A549 (cell line): ENCODE measurements around the gene ALDH3B1. TPM values are rescaled to one million over a fixed set of nuclear protein-coding genes. Genes with fewer than 3 reads are reported as not detected.

Experiments used
- ATAC-seq, 2 experiments: fragments of 200-7000 bp in 1 of 2; fragments of >200 bp in 1 of 2; cut with Nextera tagmentation in 1 of 2; cut with Tn5 transposase in 1 of 2; 3 replicates each; pipeline versions ENCODE4 v1.8.0 to v1.9.1; 2018 to 2020; ENCODE audit warnings: mild to moderate bottlenecking in 1 of 2, moderate library complexity in 1 of 2
- CTCF ChIA-PET: fragments of 300-600 bp; sonication (Branson Sonifier 250); formaldehyde crosslinking; extraction: SDS; loops from one replicate; lab custom pipeline; 2021; ENCODE audit warnings: antibody characterized with exemption, inconsistent platforms; lab: Yijun Ruan, JAX
- POLR2A ChIA-PET: fragments of 350-600 bp; formaldehyde crosslinking; extraction: SDS; loops from one replicate; lab custom pipeline; 2021; ENCODE audit warnings: antibody characterized with exemption, inconsistent platforms; lab: Yijun Ruan, JAX
- DNase-seq, 2 experiments: peaks; one replicate each; pipeline versions ENCODE4 v3.0.0 to v3.0.0-alpha.2; 2011 to 2016; ENCODE audit warnings: low read depth in 1 of 2, low spot score in 1 of 2
- FAIRE-seq: peaks from 2 replicates; lab custom pipeline; 2011; peaks lifted over from hg19 to GRCh38; lab: Jason Lieb, UNC
- H3K27ac ChIP-seq, 2 experiments: fragments of >200 bp; sonication (Bioruptor Twin); formaldehyde crosslinking; 3 replicates each; pipeline ENCODE4 v1.5.1; 2016 to 2017
- H3K4me1 ChIP-seq: fragments of >200 bp; sonication (Bioruptor Twin); formaldehyde crosslinking; 3 replicates; pipeline ENCODE4 v1.6.1; 2016
- H3K4me2 ChIP-seq: fragments of >200 bp; sonication (Bioruptor Twin); formaldehyde crosslinking; 3 replicates; pipeline ENCODE4 v1.6.1; 2016
- H3K4me3 ChIP-seq: fragments of >200 bp; sonication (Bioruptor Twin); formaldehyde crosslinking; 3 replicates; pipeline ENCODE4 v1.5.1; 2016
- H3K9me3 ChIP-seq: fragments of >200 bp; sonication (Bioruptor Twin); formaldehyde crosslinking; 3 replicates; pipeline ENCODE4 v1.6.1; 2016
- CHD4 ChIP-seq: fragments of 200-600 bp; sonication (generic); IDR thresholded peaks from 2 replicates; pipeline ENCODE4 v1.6.1; 2016; ENCODE audit warnings: antibody characterized with exemption, mild to moderate bottlenecking, borderline replicate concordance
- FOSB ChIP-seq: fragments of 250-450 bp; sonication (Bioruptor Pico); IDR thresholded peaks from 2 replicates; pipeline ENCODE4 v1.5.0; 2020; ENCODE audit warnings: mild to moderate bottlenecking, moderate library complexity
- HEYL ChIP-seq: fragments of 250-450 bp; sonication (Bioruptor Pico); IDR thresholded peaks from 2 replicates; pipeline ENCODE4 v1.8.0; 2021; ENCODE audit warnings: mild to moderate bottlenecking, moderate library complexity
- HOXA7 ChIP-seq: fragments of 250-450 bp; sonication (Bioruptor Pico); IDR thresholded peaks from 2 replicates; pipeline ENCODE4 v1.5.0; 2020; ENCODE audit warnings: mild to moderate bottlenecking, moderate library complexity
- JUN ChIP-seq, 2 experiments: fragments of >200 bp; sonication (Bioruptor Twin); formaldehyde crosslinking; IDR thresholded peaks; 2 replicates in 1 of 2; 3 replicates in 1 of 2; pipeline ENCODE4 v1.6.1; 2016 to 2017
- MAX ChIP-seq: IDR thresholded peaks from 2 replicates; pipeline ENCODE4 v1.6.1; 2012
- MAZ ChIP-seq: fragments of 150-350 bp; IDR thresholded peaks from 2 replicates; pipeline ENCODE4 v1.6.1; 2014; ENCODE audit warnings: antibody characterized with exemption, low read depth, low read length, borderline replicate concordance
- MYC ChIP-seq: IDR thresholded peaks from 2 replicates; pipeline ENCODE4 v1.6.1; 2012; ENCODE audit warnings: mild to moderate bottlenecking, inconsistent platforms, low read length, improper control_type of control experiment, borderline replicate concordance
- NPAS2 ChIP-seq: fragments of 250-450 bp; sonication (Bioruptor Pico); IDR thresholded peaks from 2 replicates; pipeline ENCODE4 v1.8.0; 2022; ENCODE audit warnings: mild to moderate bottlenecking, moderate library complexity, borderline replicate concordance
- PHF8 ChIP-seq: fragments of 200-600 bp; sonication (generic); IDR thresholded peaks from 2 replicates; pipeline ENCODE4 v1.6.1; 2016; ENCODE audit warnings: low read depth, mild to moderate bottlenecking, antibody characterized with exemption, moderate library complexity, borderline replicate concordance
- POLR2A ChIP-seq: IDR thresholded peaks from 2 replicates; pipeline ENCODE4 v1.6.1; 2012; ENCODE audit warnings: mild to moderate bottlenecking, low read length
- RFX5 ChIP-seq: fragments of 450-650 bp; IDR thresholded peaks from 2 replicates; pipeline ENCODE4 v1.7.1; 2014; ENCODE audit warnings: antibody characterized with exemption, mild to moderate bottlenecking, moderate library complexity
- SMC3 ChIP-seq: fragments of >200 bp; sonication (Bioruptor Twin); formaldehyde crosslinking; IDR thresholded peaks from 3 replicates; pipeline ENCODE4 v1.6.1; 2018; ENCODE audit warnings: inconsistent platforms
- WGBS: methylation state at CpG from one replicate; pipeline ENCODE4 v1.1.6; 2017; ENCODE audit errors: missing lambda C conversion rate; 5-methylcytosine and 5-hydroxymethylcytosine counted together
- polyA plus RNA-seq, 4 experiments: library from polyadenylated mRNA; depleted of rRNA in 3 of 4; stranded (reverse); fragments of >200 nt; fragmentation: RNase III in 1 of 4; extraction: RNeasy Plus Mini Kit Qiagen cat#74134 plus additional on column Dnase treatment in 1 of 4; gene quantifications; 2 replicates in 3 of 4; 3 replicates in 1 of 4; pipeline ENCODE4 v1.2.3, GENCODE V29; 2011 to 2017
- TF ChIP-seq, protein P1 (sequence below): fragments of 450-650 bp; IDR thresholded peaks from 2 replicates; pipeline ENCODE4 v1.6.1; 2014; ENCODE audit warnings: antibody characterized with exemption
- TF ChIP-seq, protein P2 (sequence below): fragments of >200 bp; sonication (Bioruptor Twin); formaldehyde crosslinking; IDR thresholded peaks from 2 replicates; pipeline ENCODE4 v1.6.1; 2016
- TF ChIP-seq, protein P3 (sequence below): fragments of >200 bp; sonication (Bioruptor Twin); formaldehyde crosslinking; IDR thresholded peaks from 3 replicates; pipeline ENCODE4 v1.5.1; 2016
- TF ChIP-seq, protein P4 (sequence below): fragments of >200 bp; sonication (Bioruptor Twin); formaldehyde crosslinking; IDR thresholded peaks from 3 replicates; pipeline ENCODE4 v1.6.1; 2016
- TF ChIP-seq, protein P5 (sequence below): fragments of 150-350 bp; IDR thresholded peaks from 2 replicates; pipeline ENCODE4 v1.6.1; 2014; ENCODE audit warnings: low read depth, mild to moderate bottlenecking, low read length

ALDH3B1 gene
- polyA plus RNA-seq, 2 of the 4 experiments (the other 2 are of a cell fraction): 93.7 to 130 TPM

- ChIA-PET CTCF (interaction anchor here (0.9 to 10.7 kb wide), 4 partner anchors 9 to 206 kb away, joined by 3 to 204 read pairs (median 4); no protein-coding TSS in a partner anchor), POLR2A (interaction anchor here (1.0 to 1.6 kb wide), 2 partner anchors 10 to 11 kb away, joined by 6 to 7 read pairs; no protein-coding TSS in a partner anchor)
- H3K4me1 ChIP-seq: peaks cover 36% of the 10 kb centered on the region
- FAIRE-seq (no peak), ATAC-seq (peak; percentile 60 to 69), DNase-seq (peak in 1 of 2 experiments; percentile 53)
- peak overlapping the region; percentile 91 to 99 for H3K27ac ChIP-seq
- H3K4me3 ChIP-seq: peak overlapping the region; percentile 97
- no peak for TF ChIP-seq SMC3
- TF ChIP-seq POLR2A: no peak
- no peak for TF ChIP-seq PHF8
- no peak for TF ChIP-seq JUN (IDR thresholded peaks at IDR 0.05)
- TF ChIP-seq FOSB (CRISPR knock-in tag): no peak
- peak overlapping the region; percentile 97 for H3K4me2 ChIP-seq
- no peaks in the 10 kb centered on the region for H3K9me3 ChIP-seq
- WGBS: 19% methylated on average over 44 of the region's 86 CpGs
These were observed 6.9 kb upstream of the ALDH3B1 start for GRCh38 chr11:68002938-68003845.

- no peaks in the 10 kb centered on the region for H3K9me3 ChIP-seq
- peak within 1 kb of the TSS; percentile 97 for H3K4me3 ChIP-seq
- DNase-seq (peak in 1 of 2 experiments; percentile 92), ATAC-seq (peak; percentile 73 to 85), FAIRE-seq (peak; percentile 73)
- ChIA-PET POLR2A (interaction anchor here (1.6 kb wide), 1 partner anchor 9 kb away, joined by 6 read pairs; no protein-coding TSS in a partner anchor), CTCF (interaction anchor here (0.9 to 10.7 kb wide), 3 partner anchors 9 to 20 kb away, joined by 4 to 204 read pairs (median 5); no protein-coding TSS in a partner anchor)
- TF ChIP-seq, protein P1, sequence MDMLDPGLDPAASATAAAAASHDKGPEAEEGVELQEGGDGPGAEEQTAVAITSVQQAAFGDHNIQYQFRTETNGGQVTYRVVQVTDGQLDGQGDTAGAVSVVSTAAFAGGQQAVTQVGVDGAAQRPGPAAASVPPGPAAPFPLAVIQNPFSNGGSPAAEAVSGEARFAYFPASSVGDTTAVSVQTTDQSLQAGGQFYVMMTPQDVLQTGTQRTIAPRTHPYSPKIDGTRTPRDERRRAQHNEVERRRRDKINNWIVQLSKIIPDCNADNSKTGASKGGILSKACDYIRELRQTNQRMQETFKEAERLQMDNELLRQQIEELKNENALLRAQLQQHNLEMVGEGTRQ: peak; percentile 24; the same call in 1 of the 2 replicates
- TF ChIP-seq NPAS2 (peak; percentile 64; the same call in 1 of the 2 replicates), MAX (peak; percentile 92), POLR2A (peak; percentile 48), HOXA7 (CRISPR knock-in tag) (no peak), HEYL (CRISPR knock-in tag) (no peak), JUN (IDR thresholded peaks at IDR 0.05) (peak; percentile 49 to 80; a peak in 3 of 5 replicates), RFX5 (no peak), MAZ (0 out of 2 replicates have a peak, but pooled peaks have one; percentile 70), MYC (peak; percentile 73; the same call in 1 of the 2 replicates), CHD4 (peak; percentile 97)
- TF ChIP-seq, protein P2, sequence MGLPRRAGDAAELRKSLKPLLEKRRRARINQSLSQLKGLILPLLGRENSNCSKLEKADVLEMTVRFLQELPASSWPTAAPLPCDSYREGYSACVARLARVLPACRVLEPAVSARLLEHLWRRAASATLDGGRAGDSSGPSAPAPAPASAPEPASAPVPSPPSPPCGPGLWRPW: no peak
- TF ChIP-seq, protein P3, sequence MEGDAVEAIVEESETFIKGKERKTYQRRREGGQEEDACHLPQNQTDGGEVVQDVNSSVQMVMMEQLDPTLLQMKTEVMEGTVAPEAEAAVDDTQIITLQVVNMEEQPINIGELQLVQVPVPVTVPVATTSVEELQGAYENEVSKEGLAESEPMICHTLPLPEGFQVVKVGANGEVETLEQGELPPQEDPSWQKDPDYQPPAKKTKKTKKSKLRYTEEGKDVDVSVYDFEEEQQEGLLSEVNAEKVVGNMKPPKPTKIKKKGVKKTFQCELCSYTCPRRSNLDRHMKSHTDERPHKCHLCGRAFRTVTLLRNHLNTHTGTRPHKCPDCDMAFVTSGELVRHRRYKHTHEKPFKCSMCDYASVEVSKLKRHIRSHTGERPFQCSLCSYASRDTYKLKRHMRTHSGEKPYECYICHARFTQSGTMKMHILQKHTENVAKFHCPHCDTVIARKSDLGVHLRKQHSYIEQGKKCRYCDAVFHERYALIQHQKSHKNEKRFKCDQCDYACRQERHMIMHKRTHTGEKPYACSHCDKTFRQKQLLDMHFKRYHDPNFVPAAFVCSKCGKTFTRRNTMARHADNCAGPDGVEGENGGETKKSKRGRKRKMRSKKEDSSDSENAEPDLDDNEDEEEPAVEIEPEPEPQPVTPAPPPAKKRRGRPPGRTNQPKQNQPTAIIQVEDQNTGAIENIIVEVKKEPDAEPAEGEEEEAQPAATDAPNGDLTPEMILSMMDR: no peak
- TF ChIP-seq, protein P4, sequence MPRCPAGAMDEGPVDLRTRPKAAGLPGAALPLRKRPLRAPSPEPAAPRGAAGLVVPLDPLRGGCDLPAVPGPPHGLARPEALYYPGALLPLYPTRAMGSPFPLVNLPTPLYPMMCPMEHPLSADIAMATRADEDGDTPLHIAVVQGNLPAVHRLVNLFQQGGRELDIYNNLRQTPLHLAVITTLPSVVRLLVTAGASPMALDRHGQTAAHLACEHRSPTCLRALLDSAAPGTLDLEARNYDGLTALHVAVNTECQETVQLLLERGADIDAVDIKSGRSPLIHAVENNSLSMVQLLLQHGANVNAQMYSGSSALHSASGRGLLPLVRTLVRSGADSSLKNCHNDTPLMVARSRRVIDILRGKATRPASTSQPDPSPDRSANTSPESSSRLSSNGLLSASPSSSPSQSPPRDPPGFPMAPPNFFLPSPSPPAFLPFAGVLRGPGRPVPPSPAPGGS: peak; percentile 84; the same call in 1 of the 3 replicates
- TF ChIP-seq, protein P5, sequence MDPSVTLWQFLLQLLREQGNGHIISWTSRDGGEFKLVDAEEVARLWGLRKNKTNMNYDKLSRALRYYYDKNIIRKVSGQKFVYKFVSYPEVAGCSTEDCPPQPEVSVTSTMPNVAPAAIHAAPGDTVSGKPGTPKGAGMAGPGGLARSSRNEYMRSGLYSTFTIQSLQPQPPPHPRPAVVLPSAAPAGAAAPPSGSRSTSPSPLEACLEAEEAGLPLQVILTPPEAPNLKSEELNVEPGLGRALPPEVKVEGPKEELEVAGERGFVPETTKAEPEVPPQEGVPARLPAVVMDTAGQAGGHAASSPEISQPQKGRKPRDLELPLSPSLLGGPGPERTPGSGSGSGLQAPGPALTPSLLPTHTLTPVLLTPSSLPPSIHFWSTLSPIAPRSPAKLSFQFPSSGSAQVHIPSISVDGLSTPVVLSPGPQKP: no peak
- peaks cover 44% of the 10 kb centered on the region for H3K4me1 ChIP-seq
- 7% methylated on average over 17 of the region's 64 CpGs for whole genome bisulfite sequencing
- peak within 1 kb of the TSS; percentile 91 to 99 for H3K27ac ChIP-seq
- H3K4me2 ChIP-seq: peak within 1 kb of the TSS; percentile 97
These were observed 6.1 kb upstream of the ALDH3B1 start, which contains the start of gene UNC93B1 for GRCh38 chr11:68003846-68004550. Gene UNC93B1 (minus strand): TSS chr11:68004097. CDS start chr11:68004043, 54 bp downstream.
